Activated naive CD4-positive, alpha-beta T cell treated with Interleukin-2 at 50 U/mL for 16 hours (primary cell): ENCODE measurements around the gene ANKEF1.
"Not testable (repeated sequence)": the region's sequence is repeated elsewhere in the genome, so short reads cannot be mapped to it uniquely, and the experiment has no call there.

ENCODE experiments used
- DNase-seq: peaks from one replicate; pipeline ENCODE4 v3.0.0-alpha.2; 2020

Gene ANKEF1

DNA sequence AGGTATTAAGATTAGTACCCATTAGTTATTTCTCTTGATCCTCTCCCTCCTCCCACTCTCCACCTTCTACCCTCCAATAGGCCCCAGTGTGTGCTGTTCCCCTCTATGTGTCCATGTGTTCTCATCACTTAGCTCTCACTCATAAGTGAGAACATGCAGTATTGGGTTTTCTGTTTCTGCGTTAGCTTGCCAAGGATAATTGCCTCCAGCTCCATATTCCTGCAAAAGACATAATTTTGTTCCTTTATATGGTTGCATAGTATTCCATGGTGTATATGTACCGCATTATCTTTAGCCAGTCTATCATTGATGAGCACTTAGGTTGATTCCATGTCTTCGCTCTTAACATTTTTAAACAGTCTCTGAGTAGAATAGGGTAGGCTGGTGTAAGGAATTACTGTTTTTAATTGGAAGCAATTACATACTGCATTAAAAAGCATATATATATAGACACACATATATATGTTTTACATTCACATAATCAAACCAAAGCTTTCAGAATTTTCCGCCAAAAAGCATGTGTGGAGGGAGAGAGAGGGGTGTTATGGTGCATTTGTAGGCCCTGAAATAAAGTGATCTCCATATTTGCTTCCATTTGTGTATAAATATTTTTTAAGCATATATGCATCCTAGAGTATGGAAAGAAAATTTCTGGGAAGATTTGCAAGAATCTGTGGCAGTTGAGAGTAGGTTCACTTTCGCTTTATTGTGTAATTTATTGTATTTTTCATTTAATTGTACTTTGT is 709 bp upstream of the ANKEF1 start:
- DNase-seq = no peak

DNA sequence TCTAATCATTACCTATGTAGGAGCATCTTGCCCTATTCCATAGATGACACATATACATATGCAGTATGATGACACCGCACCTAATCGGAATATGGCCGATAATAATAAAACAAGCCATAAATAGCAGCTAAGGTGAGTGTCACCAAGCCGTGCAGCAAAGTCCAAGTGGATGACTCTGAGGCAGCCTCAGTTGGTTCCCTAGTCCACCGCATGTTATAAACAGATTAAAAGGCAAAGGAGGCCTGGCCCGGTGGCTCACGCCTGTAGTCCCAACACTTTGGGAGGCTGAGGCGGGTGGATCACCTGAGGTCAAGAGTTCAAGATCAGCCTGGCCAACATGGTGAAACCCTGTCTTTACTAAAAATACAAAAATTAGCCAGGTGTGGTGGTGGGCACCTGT is 1.5 kb downstream of the ANKEF1 start:
- DNase-seq = not testable (repeated sequence)

DNA sequence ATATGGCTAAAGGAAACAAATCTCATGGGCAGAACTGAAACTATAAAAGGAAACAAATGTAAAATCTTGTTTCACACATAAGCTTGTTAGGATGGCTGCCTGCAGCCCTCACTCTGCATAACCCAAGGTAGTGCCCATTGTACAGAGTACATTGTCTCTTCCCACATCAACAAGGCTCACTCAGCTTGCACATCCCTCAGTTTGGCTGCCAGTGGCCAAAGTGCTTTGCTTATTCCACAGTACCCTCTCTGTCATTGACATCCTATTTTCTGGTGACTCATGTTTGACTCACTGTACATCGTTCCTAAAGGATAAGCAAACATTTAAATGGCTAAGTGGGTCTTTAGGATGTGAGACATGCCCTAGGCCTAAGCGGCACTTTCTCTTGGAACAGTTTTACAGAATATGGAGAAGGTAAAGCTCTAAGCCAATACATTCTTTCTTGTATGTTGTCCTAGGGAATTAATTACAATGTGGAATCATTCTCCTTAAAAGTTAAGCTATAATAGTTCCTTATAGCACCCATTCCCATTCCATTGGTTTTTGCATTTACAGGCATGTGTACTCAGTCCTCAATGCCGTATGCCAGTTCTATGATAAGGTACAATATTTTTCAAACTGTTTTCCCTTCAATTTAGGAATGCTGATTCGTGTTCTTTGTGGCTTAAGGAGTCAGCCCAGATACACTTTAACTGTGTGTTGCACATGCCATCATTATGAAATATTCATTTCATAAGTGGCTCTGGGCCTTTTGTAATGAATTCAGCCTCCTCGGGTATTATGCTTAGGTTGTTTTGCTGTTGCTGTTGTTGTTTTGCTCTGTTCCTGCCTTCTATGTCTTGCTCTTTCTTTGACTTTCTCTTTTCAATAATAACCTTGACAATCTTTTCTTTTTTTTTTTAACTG is 5.5 kb downstream of the ANKEF1 start:
- DNase-seq = no peak

DNA sequence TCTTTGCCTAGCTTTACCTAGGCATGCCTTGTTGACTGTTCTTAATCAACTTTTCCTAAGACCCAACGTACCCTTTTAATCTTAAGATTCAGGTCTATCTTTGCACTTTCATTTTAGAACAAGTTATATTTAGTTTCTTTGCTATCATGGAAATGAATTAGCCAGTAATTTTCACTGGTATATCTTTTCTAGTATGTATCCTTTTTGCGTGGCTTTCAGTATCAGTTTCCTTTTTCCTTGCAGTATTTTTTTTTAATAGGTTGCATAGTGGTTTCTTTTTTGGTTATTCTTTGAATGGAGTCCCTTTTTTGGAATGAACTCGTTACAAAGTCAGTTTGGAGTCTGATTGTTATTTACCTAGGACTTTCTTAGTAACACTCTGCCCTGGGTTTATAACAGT is 7.3 kb downstream of the ANKEF1 start:
- DNase-seq = no peak

DNA sequence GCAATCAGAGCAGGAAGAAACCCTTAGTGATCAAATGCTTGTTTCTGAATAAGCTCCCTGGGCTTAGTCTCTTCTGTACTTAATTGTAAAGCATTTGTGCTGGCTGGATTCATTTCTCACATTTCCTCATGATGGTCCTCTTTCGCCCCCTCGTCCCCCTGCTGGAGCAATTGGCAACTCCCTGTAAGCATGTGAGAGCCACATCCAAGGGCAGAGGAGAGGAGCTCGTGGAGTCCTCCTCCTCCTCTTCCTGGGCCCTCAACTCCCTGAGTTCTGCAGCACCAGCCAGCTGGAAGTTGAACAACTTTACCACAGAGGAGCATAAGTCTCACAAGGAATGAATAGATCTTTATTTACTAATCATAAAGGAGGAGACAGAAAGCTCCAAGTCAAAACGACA is 12.6 kb downstream of the ANKEF1 start:
- no peak for DNase-seq

DNA sequence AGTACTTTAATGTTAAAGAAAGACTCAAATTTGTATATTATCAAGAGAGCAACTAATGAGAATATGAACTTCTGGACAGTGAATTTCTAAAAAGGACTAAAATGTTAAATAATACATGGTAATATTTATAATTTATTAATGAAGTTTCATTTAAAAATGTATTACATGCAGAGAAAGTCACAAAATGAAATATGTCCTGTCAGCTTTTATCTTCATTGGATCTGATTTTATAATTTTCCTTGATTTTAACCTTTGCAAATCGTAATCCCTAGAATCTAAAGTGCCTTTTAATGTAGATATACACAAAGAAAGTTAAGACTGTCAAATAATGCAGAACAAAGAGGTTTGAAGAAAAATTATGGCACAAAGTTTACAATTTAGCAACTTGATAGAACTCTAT is 16.4 kb downstream of the ANKEF1 start:
- DNase-seq = no peak

DNA sequence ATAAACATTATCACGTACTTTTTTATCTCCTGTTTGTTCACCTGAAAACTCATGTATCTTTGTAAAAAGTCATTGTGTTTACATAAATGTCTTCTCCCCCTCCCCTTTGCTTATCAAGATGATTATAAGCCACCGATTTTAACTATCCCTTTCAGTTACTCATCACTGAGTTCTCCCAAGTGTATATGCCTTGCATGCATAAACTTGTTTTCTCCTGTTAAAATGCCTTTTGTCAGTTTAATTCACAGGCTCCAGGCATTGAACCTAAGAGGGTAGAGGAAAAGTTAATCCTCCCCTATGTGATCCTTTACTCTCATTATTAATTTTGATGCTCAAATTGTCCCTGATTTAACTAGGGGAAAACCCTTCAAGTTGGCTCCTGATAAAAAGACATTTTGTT is 24.2 kb downstream of the ANKEF1 start:
- no peak for DNase-seq

DNA sequence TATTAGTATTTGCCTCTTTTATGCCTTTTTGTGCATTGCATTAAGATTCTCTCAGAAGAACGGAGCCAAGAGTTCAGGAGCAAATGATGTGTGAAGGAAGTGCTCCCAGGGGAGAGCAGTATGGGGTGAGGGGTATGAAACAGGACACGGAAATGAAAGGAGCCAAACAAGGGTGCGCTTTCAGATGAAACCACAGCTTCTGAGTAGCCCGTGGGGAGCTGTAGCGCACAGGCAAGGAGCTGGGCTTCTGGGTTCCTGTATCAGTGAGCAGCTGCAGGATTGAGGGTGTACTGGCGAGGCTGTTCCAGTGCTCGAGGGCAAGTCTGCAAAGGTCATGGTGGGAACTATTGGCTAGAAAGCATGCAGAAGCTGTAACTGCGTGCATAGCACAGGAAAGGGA is 25.4 kb downstream of the ANKEF1 start:
- no peak for DNase-seq

DNA sequence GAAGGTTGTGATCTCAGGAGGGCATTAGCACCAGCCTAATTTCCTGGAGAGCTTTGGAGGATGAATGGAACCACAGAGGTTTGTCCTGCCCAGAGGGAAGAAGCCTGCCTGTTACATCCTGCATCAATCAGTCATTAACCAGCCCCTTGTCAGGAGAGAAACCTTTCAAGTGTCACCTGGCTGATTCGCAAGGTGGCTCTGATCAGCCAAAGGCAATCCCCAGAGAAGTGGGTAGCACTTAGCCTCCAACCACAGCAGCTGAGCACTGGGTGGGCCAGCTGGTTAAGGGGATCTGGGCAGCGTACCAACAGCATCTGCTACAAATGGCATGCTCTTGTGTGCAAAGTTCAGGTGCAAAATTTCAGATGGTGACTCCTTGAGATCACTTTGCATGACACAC is 26.9 kb downstream of the ANKEF1 start:
- DNase-seq = no peak

DNA sequence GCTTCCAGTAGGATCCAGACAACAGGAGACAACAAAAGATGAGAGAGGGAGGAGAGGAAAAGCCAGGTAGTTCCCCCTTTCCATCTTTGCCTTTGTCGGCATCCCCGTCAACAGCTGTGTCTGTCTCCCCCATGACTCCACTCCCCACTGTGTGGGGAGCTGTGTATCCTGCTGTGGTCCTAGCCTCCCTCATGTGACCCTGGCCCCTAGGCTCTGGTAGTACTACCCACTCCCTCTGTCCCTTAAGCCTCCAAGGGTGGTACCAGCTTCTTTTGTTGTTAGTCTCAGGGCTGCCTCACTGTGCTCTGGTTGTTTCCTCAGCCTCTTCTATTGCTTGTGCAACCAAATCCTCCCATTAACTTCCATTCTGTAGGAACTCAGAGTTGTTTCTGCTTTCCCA is 28.7 kb downstream of the ANKEF1 start:
- DNase-seq = no peak

DNA sequence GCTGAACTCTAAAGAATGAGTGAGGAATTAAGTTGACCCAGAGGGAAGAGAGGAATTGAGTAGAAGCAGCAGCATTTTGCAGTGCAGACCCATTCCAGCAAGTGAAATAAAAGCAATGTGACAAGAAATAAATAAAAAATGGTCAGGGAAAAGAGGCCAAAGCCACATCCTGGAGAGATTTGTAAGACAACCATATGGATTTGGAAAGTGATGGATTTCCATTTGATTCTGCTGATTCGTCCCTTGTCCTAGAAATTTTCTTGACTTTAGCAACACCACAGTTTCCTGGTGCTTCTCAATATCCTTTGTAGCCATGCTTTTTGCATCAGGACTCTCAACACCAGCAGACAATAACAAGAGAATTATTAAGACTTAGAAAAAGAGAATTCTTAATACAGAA is 29.8 kb downstream of the ANKEF1 start:
- no peak for DNase-seq

DNA sequence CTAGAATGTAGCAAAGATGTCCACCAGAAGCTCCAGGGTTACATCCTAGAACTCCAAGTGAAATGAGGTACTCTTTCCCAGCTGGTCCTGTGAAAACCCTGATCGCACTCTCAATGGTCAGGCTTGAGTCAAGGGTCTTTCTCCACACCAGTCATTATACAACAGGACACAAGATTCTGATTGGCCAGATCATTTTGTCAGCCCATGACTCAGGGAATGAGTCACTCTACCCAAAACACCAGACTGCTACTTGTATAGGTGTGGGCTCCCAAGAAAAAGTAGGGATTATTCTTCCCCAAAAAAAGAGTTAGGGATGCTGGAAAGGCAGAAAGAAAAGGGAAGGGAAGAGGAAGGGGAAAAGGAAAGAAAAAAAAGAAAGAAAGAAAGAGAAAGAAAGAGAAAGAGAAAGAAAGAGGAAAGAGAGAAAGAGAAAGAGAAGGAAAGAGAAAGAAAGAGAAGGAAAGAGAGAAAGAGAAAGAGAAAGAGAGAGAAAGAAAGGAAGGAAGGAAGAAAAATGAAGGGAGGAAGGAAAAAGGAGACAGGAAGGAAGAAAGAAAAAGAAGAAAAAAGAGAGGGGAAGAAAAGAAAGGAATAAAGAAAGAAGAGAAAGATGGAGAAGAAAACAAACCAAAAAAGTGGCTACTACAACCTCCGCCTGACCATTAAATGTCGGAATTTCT is 30.5 kb downstream of the ANKEF1 start:
- DNase-seq = no peak

DNA sequence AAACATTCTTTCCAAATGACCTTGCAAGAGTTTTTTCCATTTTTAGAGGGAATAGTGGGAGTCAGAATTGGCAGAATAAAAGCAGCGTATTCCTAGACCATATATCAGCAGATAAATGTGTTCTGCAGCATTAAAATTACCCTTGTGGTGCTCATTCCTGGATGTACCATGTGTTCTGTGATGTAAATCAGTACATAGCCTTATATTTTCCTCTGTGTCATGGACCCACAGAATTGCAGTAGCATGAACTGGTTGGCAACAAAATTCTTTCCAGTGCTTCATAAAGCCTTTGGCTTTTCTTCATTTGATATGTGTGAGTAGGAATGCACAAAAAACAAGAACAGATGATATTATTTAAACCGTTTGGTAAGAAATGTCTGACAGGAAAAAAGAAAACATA is 32.5 kb downstream of the ANKEF1 start:
- DNase-seq = no peak

DNA sequence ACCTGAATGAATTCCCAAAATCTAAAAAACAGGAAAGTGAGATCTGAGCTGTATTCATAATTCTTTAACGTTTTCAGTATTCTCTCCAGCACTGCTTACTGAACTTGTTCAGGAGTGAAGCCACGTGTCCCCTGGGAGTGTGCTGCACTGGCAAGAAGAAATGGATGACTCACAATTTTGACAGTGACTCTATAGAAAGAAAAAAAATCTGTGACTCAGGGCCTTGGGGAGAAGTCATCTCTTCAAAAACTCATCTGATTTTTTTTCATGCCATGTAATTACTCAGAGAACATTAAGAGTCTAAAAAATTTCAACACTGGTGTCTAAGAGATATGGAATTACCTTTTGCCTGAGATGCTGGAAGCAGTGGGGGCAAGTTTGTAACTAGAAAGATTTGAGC is 39.7 kb downstream of the ANKEF1 start:
- no peak for DNase-seq

DNA sequence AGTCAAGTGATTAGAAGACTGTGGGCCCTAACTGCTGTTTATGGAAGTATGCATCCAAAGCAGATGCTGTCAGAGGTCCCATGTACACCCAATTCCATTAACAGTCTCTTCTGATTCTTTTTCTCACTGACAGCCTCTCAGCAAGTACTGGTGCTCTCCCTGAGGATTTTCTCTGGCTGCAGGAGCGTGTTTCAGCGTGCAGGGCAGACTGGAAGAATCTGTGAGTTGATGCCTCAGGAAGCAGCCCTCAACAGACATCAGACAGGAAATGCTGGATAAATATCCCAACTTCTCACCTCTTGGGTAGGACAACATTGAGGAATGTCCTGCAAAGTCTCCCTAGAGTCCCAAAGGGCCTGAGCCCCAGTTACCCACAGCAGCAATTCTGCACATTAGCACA is 40.8 kb downstream of the ANKEF1 start:
- DNase-seq = no peak

DNA sequence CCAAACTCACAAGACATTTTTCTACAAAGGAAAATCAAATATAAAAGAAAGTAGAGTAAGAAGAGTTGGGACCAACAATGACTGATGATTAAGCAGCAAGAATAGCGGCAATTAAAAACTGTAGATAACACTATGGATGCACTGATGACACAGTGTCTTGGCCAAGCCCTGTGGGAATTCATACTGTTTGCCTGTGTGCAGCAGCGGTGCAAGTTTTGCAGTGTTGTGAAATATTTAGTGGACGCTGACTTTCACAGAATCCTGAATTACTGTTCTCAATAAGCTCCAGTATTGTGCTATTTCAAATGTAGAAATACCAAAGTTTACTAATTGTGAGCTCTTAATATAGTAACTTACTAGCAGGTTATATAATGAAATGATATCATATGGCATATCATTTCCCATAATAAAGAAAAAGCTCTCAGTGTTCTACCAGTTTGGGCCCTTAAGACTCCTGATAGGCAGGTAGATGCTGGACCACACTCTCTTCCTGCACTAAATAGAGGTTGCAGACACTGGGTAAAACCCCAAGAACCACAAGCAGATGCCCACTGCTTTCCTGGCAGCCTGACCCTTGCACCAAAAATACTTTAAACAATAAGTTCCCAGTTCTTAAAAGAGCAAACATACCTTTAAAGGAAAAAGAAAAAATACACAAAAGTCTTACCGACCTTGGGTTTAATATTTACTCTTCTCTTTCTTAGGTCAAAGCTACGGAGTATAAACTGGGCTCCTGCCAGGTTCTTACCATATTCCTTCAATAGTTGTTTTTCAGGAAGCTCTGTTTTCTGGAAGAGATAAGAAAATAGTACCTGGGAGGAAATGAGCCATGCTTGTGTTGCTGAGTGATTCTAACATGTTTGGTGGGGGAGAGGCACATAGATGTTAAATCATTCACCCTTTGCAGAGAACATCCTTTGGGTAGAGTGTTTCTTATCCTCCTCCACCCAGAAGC is 41.6 kb downstream of the ANKEF1 start:
- DNase-seq = no peak

DNA sequence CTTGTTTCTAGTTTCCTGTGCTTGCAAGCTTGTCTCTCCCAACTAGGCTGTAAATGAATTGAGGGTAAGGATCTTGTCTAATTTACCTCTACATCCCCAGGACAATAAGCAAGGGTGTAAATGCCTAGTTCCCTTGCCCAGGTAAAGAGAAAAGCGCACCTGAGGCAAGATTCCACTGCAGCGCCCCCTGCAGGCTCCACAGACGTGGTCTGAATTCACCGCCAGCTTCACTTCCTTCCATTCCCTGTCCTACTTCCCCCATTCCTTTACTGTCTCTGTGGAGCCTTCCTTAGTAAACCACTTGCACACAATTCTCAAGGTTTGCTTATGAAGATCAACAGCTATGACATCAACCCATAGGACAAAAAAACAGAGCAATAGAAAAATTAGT is 42.3 kb downstream of the ANKEF1 start:
- DNase-seq = no peak

DNA sequence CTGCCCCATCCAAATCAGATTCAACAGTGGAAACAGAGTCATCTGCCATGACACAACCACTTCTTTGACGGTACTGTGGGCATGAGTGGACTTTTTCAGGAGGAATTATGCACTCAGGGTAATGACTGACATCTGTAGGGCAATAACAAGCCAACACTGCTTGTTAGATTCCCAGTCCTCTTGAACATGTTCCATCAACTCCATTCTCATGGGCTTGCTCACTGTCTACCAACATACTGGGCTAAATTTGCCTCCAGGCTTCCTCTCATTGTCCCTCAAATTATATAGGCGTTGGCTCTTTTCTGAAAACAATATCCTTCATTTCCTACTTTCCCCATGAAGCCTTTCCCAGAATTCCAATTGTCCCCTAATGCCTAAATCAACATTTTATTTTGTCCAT is 43.1 kb downstream of the ANKEF1 start:
- no peak for DNase-seq

DNA sequence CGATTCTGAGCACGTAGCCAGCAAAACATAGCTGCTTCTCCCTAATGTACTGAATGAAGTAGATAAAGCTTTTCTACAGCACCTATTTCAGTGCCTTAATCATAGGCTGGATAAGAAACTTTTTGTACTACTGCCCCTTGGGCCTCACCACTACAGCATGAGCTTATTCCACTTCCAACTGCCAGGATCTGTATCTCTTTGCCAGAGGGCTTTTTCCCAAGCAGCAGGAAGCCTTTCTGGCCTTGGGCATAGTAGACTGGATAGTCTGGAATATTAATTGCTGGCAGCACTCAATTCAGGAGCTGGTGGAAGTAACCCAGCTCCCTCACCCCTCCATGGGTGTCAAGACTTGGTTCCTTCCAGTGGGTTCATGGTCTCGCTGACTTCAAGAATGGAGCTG is 43.6 kb downstream of the ANKEF1 start:
- no peak for DNase-seq

DNA sequence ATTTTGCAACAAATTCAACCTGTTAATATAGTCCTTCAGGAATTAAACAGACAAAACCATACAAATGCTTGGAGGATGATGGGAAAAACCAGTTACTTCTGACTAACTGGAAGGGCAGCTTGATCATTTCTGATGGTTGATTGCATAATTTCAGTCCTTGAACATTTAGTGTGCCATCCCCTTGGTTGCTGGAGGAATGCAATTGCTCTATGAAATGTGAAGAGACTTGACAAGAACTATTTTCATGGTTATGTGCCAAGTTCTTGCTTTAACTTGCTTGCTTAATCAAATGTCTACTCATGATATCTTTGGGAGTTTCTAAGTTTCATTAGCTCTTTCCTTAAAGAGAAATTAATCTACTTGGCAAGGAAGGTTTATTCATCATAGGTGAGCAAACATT is 45.2 kb downstream of the ANKEF1 start:
- DNase-seq = no peak

DNA sequence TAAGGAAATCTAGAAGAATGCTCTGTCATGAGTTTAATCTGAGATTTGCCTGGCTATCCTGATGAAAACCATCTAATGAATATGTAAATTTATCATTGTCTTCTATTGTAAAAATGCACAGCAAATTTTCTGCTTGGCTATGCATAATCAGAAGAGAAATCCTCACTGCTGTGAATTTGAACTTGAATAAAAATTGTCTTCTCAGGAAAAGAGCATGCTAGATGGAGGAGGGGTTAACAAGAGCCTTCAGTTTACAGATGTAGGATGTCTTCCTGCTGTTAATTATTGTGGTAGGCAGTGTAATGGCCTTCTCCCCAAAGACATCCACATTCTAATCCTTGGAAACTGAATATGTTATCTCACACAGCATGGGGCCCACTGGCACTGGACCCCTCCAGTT is 45.8 kb downstream of the ANKEF1 start:
- no peak for DNase-seq

DNA sequence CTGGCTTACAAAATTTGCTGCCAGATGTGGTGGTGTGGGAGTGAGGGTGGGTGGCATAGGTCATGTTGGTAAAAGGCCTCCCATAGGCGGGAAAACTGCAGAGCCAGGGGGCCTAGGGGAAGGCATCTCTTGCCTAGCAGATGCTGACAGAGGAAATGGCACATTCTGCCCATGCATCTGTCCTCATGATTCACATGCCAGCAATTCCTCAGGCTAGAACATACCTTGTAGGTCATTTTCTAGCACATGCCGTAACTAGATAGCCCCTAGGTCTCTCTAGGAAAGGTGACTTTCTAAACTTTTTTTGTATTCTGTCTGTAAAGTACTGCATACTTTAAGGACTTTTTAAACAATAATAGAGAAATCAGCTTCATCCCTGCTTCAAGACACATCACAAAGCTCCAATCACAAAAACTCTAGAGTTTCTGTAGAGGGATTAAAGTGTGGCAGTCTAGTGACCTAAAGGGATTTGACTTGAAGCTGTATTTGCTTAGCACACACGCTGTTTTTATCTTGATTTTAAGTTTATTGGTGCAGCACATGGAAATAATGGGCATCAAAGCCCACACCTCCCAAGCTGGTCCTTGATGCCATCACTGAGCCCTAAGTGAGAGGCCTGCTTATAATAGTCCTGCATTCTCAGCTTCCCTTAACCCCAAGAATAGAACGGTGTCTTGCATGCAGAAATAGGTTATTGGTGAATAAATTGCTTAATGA is 55.2 kb downstream of the ANKEF1 start:
- no peak for DNase-seq
